Parathyroid adenoma (tissue), 2 donors: ENCODE data around the gene FRS3.

Experiments
- H2AFZ ChIP-seq: fragments of 300-600 bp; sonication (generic); one replicate; pipeline ENCODE4 v1.7.0; 2017; ENCODE audit warnings: antibody characterized with exemption, mild to moderate bottlenecking
- H3K27ac ChIP-seq: fragments of 300-600 bp; sonication (generic); one replicate; pipeline ENCODE4 v1.7.0; 2017
- H3K27me3 ChIP-seq: fragments of 300-600 bp; sonication (generic); one replicate; pipeline ENCODE4 v1.7.0; 2017; ENCODE audit warnings: low read length; ENCODE audit not compliant: control insufficient read depth, insufficient read depth
- H3K36me3 ChIP-seq: fragments of 300-600 bp; sonication (generic); one replicate; pipeline ENCODE4 v1.7.0; 2017; ENCODE audit warnings: low read length; ENCODE audit not compliant: control insufficient read depth, insufficient read depth
- H3K4me1 ChIP-seq: fragments of 300-600 bp; sonication (generic); one replicate; pipeline ENCODE4 v1.7.0; 2017; ENCODE audit warnings: control low read depth
- H3K4me2 ChIP-seq: fragments of 300-600 bp; sonication (generic); one replicate; pipeline ENCODE4 v1.7.0; 2017; ENCODE audit warnings: low read length
- H3K4me3 ChIP-seq: fragments of 300-600 bp; sonication (generic); one replicate; pipeline ENCODE4 v1.7.0; 2017; ENCODE audit warnings: low read depth, low read length
- H3K79me2 ChIP-seq: fragments of 300-600 bp; sonication (generic); one replicate; pipeline ENCODE4 v1.7.0; 2017; ENCODE audit warnings: control low read depth
- H3K9ac ChIP-seq: fragments of 300-600 bp; sonication (generic); one replicate; pipeline ENCODE4 v1.7.0; 2017; ENCODE audit warnings: mild to moderate bottlenecking
- H3K9me3 ChIP-seq: fragments of 300-600 bp; sonication (generic); one replicate; pipeline ENCODE4 v1.7.0; 2017; ENCODE audit warnings: low read length; ENCODE audit not compliant: control insufficient read depth
- CTCF ChIP-seq: fragments of 300-600 bp; sonication (generic); IDR thresholded peaks from one replicate; pipeline ENCODE4 v1.7.0; 2017; ENCODE audit warnings: antibody characterized with exemption, mild to moderate bottlenecking
- donor health status: primary hyperparathyroidism.

The FRS3 gene

GRCh38 chr6:41758641-41759035 lies 21.1 kb downstream of the FRS3 start:
- Histone ChIP-seq H3K27ac (no peak overlapping the region), H3K9me3 (no peaks in the 10 kb centered on the region), H3K27me3 (no peaks in the 10 kb centered on the region), H3K4me2 (no peak overlapping the region), H3K36me3 (no peaks in the 10 kb centered on the region), H3K4me3 (no peak overlapping the region), H2AFZ (no peak overlapping the region), H3K4me1 (no peaks in the 10 kb centered on the region), H3K9ac (no peak overlapping the region), H3K79me2 (no peaks in the 10 kb centered on the region)
- no peak for TF ChIP-seq CTCF

- Histone ChIP-seq H3K4me1 (no peaks in the 10 kb centered on the region), H2AFZ (no peak overlapping the region), H3K79me2 (no peaks in the 10 kb centered on the region), H3K27ac (no peak overlapping the region), H3K36me3 (no peaks in the 10 kb centered on the region), H3K4me2 (no peak overlapping the region), H3K27me3 (no peaks in the 10 kb centered on the region), H3K4me3 (no peak overlapping the region), H3K9ac (no peak overlapping the region), H3K9me3 (no peaks in the 10 kb centered on the region)
- TF ChIP-seq CTCF, result no peak
These were observed 21.6 kb downstream of the FRS3 start for GRCh38 chr6:41757931-41758640.

- H3K27me3 ChIP-seq, result no peaks in the 10 kb centered on the region
- no peak overlapping the region for H3K9ac ChIP-seq
- H3K9me3 ChIP-seq, result no peaks in the 10 kb centered on the region
- H3K36me3 ChIP-seq, result no peaks in the 10 kb centered on the region
- no peak overlapping the region for H3K4me3 ChIP-seq
- no peak for TF ChIP-seq CTCF
- no peak overlapping the region for H3K27ac ChIP-seq
- H3K79me2 ChIP-seq, result no peaks in the 10 kb centered on the region
- no peak overlapping the region for H3K4me2 ChIP-seq
- no peak overlapping the region for H2AFZ ChIP-seq
- H3K4me1 ChIP-seq, result no peaks in the 10 kb centered on the region
These were observed 22.4 kb downstream of the FRS3 start for GRCh38 chr6:41757271-41757670.

GRCh38 chr6:41756354-41756753 lies 23.3 kb downstream of the FRS3 start:
- Histone ChIP-seq H3K79me2 (no peaks in the 10 kb centered on the region), H3K4me3 (no peak overlapping the region)

More at GRCh38 chr6:41756354-41756753, 23.3 kb downstream of the FRS3 start:
- Histone ChIP-seq H3K4me1 (no peaks in the 10 kb centered on the region), H3K9ac (no peak overlapping the region), H3K27ac (no peak overlapping the region), H3K4me2 (no peak overlapping the region), H2AFZ (no peak overlapping the region), H3K36me3 (no peaks in the 10 kb centered on the region), H3K27me3 (no peaks in the 10 kb centered on the region), H3K9me3 (no peaks in the 10 kb centered on the region)
- TF ChIP-seq CTCF, result no peak
